ENCODE results near the gene CNTN4.

DNA sequence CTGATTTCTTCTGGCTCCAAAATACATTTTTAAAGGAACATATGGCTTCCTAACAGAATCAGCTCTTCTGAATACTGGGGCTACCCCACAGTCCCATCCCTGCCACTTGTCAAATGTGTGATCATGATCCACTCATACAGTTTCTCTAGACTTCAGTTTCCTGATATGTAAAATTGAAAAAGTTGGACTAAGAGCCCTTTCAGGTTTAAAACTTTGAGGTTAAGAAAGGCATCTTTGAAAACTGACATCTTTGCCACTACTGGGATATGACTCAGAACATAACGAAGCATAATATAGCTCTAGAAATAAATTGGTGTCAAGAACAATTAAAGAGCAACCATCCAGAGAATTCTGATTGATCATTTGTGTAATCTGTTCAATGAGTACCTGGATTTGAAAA is 763.3 kb downstream of the CNTN4 start:
- TF ChIP-seq FOXK1 (CRISPR knock-in tag; IDR thresholded peaks at IDR 0.05): no peak
- TF ChIP-seq, protein P1, sequence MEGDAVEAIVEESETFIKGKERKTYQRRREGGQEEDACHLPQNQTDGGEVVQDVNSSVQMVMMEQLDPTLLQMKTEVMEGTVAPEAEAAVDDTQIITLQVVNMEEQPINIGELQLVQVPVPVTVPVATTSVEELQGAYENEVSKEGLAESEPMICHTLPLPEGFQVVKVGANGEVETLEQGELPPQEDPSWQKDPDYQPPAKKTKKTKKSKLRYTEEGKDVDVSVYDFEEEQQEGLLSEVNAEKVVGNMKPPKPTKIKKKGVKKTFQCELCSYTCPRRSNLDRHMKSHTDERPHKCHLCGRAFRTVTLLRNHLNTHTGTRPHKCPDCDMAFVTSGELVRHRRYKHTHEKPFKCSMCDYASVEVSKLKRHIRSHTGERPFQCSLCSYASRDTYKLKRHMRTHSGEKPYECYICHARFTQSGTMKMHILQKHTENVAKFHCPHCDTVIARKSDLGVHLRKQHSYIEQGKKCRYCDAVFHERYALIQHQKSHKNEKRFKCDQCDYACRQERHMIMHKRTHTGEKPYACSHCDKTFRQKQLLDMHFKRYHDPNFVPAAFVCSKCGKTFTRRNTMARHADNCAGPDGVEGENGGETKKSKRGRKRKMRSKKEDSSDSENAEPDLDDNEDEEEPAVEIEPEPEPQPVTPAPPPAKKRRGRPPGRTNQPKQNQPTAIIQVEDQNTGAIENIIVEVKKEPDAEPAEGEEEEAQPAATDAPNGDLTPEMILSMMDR (IDR thresholded peaks at IDR 0.05): no peak
- no peak for TF ChIP-seq ATF2 (CRISPR knock-in tag; IDR thresholded peaks at IDR 0.05; ENCODE audit: borderline replicate concordance, low read depth)
- TF ChIP-seq NR1H2 (CRISPR knock-in tag; IDR thresholded peaks at IDR 0.05): no peak
